OCI-LY3 (cell line): Measurements from ENCODE around the gene EFHD1.

Source experiments
- EZH2phosphoT487 ChIP-seq: fragments of 200-600 bp; shearing (Covaris generic); IDR thresholded peaks from 2 replicates; pipeline ENCODE4 v1.6.1; 2018; ENCODE audit warnings: antibody characterized with exemption, mixed run types, low read depth
- TF ChIP-seq, protein P1 (sequence below): fragments of 200-600, 300-600 bp; sonication (generic); IDR thresholded peaks from 2 replicates; pipeline ENCODE4 v1.5.1; 2014; ENCODE audit warnings: antibody characterized with exemption, low read length, low read depth

DNA sequence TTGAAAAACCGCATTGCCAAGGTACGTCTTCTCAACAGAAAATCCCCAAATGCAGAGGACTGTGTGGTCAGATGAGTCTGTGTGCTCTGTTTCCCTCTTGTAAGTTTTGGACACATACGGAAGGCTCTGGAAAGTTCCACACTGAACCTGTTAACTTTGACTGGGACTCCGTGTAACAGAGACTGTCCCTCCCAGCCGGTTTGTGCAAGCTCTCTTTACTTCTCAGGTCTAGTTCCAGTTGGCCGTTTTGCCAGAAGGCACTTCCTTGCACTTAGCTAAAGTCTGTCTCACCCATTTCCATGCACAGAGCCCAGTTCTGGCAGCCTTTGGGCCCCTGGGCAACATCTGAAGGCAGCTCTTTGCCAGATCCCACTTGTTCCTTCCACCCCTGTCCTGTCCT lies 22.0 kb downstream of the EFHD1 start:
- TF ChIP-seq, protein P1, sequence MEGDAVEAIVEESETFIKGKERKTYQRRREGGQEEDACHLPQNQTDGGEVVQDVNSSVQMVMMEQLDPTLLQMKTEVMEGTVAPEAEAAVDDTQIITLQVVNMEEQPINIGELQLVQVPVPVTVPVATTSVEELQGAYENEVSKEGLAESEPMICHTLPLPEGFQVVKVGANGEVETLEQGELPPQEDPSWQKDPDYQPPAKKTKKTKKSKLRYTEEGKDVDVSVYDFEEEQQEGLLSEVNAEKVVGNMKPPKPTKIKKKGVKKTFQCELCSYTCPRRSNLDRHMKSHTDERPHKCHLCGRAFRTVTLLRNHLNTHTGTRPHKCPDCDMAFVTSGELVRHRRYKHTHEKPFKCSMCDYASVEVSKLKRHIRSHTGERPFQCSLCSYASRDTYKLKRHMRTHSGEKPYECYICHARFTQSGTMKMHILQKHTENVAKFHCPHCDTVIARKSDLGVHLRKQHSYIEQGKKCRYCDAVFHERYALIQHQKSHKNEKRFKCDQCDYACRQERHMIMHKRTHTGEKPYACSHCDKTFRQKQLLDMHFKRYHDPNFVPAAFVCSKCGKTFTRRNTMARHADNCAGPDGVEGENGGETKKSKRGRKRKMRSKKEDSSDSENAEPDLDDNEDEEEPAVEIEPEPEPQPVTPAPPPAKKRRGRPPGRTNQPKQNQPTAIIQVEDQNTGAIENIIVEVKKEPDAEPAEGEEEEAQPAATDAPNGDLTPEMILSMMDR, result no peak
- no peak for TF ChIP-seq EZH2phosphoT487
